HepG2 (cell line): Measurements from ENCODE around the gene ACBD7. TPM values are rescaled to one million over a fixed set of nuclear protein-coding genes. Genes with fewer than 3 reads are reported as not detected.
A peak's percentile ranks its signal among the peaks of the same experiment; 100 is the strongest.

Experiments used
- BCL6 ChIP-seq: IDR thresholded peaks from 2 replicates; pipeline ENCODE4 v1.6.1; 2016; ENCODE audit warnings: missing genetic modification reagents, missing compliant biosample characterization
- EP300 ChIP-seq, 3 experiments: sonication (generic) in 1 of 3; formaldehyde crosslinking in 1 of 3; IDR thresholded peaks; 2 replicates each; pipeline versions ENCODE4 v1.5.1 to v1.6.1; 2011 to 2020; ENCODE audit warnings: low read depth in 2 of 3, low read length in 2 of 3, borderline replicate concordance in 1 of 3, improper control_type of control experiment in 1 of 3, mild to moderate bottlenecking in 1 of 3, missing genetic modification reagents in 1 of 3, moderate library complexity in 1 of 3
- FLYWCH1 ChIP-seq: sonication (generic); formaldehyde crosslinking; IDR thresholded peaks from 2 replicates; pipeline ENCODE4 v1.8.1; 2023; ENCODE audit warnings: mild to moderate bottlenecking, missing genetic modification reagents
- HDAC6 ChIP-seq: fragments of 200-600 bp; sonication (generic); IDR thresholded peaks from 2 replicates; pipeline ENCODE4 v1.7.0; 2017; ENCODE audit warnings: mild to moderate bottlenecking, antibody characterized with exemption, low read length, low read depth
- LCORL ChIP-seq, 2 experiments: fragments of 450-650 bp in 1 of 2; sonication (generic) in 1 of 2; formaldehyde crosslinking in 1 of 2; IDR thresholded peaks; 2 replicates each; pipeline versions ENCODE4 v1.5.0 to v1.6.1; 2017 to 2020; ENCODE audit warnings: antibody characterized with exemption in 1 of 2, missing genetic modification reagents in 1 of 2
- MBNL3 ChIP-seq: fragments of 250-450 bp; sonication (Bioruptor Pico); conservative IDR thresholded peaks from 2 replicates; pipeline ENCODE4 v1.8.0; 2022; ENCODE audit warnings: mild to moderate bottlenecking, inconsistent platforms
- MIER3 ChIP-seq: IDR thresholded peaks from 2 replicates; pipeline ENCODE4 v1.6.1; 2016; ENCODE audit warnings: missing compliant biosample characterization, borderline replicate concordance
- NAIF1 ChIP-seq: sonication (generic); formaldehyde crosslinking; IDR thresholded peaks from 2 replicates; pipeline ENCODE4 v1.5.0; 2020; ENCODE audit warnings: mild to moderate bottlenecking, missing genetic modification reagents, borderline replicate concordance
- PLRG1 ChIP-seq: fragments of 450-650 bp; conservative IDR thresholded peaks from 2 replicates; pipeline ENCODE4 v1.6.1; 2016
- REXO4 ChIP-seq: sonication (generic); formaldehyde crosslinking; IDR thresholded peaks from 2 replicates; pipeline ENCODE4 v1.8.0; 2022; ENCODE audit warnings: missing genetic modification reagents, mild to moderate bottlenecking, borderline replicate concordance
- SAFB2 ChIP-seq: sonication (generic); formaldehyde crosslinking; IDR thresholded peaks from 2 replicates; pipeline ENCODE4 v1.5.1; 2020; ENCODE audit warnings: missing genetic modification reagents, low read depth, mild to moderate bottlenecking, borderline replicate concordance
- SMC3 ChIP-seq: IDR thresholded peaks from 2 replicates; pipeline ENCODE4 v1.6.1; 2011; ENCODE audit warnings: low read length, improper control_type of control experiment
- STAG1 ChIP-seq: sonication (generic); formaldehyde crosslinking; IDR thresholded peaks from 2 replicates; pipeline ENCODE4 v1.4.0; 2020; ENCODE audit warnings: missing genetic modification reagents
- SUZ12 ChIP-seq: fragments of 150-350 bp; IDR thresholded peaks from 2 replicates; pipeline ENCODE4 v1.6.1; 2014; ENCODE audit warnings: low read depth, low read length
- THAP11 ChIP-seq: IDR thresholded peaks from 2 replicates; pipeline ENCODE4 v1.6.1; 2016; ENCODE audit warnings: missing biosample characterization, missing genetic modification reagents
- ZFP36 ChIP-seq: fragments of 150-350 bp; IDR thresholded peaks from 2 replicates; pipeline ENCODE4 v1.6.1; 2018; ENCODE audit warnings: borderline replicate concordance, low read length, low read depth; ENCODE audit not compliant: partially characterized antibody
- ZFP62 ChIP-seq: sonication (generic); formaldehyde crosslinking; IDR thresholded peaks from 2 replicates; pipeline ENCODE4 v1.4.0; 2020; ENCODE audit warnings: missing genetic modification reagents
- ZKSCAN8 ChIP-seq: IDR thresholded peaks from 2 replicates; pipeline ENCODE4 v1.6.1; 2016; ENCODE audit warnings: borderline replicate concordance, missing genetic modification reagents, missing compliant biosample characterization
- ZNF282 ChIP-seq: fragments of 450-650 bp; IDR thresholded peaks from 2 replicates; pipeline ENCODE4 v1.6.1; 2018; ENCODE audit not compliant: partially characterized antibody
- ZNF317 ChIP-seq: sonication (generic); formaldehyde crosslinking; IDR thresholded peaks from 2 replicates; pipeline ENCODE4 v1.5.0; 2020; ENCODE audit warnings: mild to moderate bottlenecking, missing genetic modification reagents
- ZNF382 ChIP-seq: sonication (generic); formaldehyde crosslinking; IDR thresholded peaks from 2 replicates; pipeline ENCODE4 v1.5.0; 2020; ENCODE audit warnings: missing genetic modification reagents, mild to moderate bottlenecking, borderline replicate concordance
- ZNF446 ChIP-seq: sonication (generic); formaldehyde crosslinking; IDR thresholded peaks from 2 replicates; pipeline ENCODE4 v1.5.0; 2020; ENCODE audit warnings: mild to moderate bottlenecking, missing genetic modification reagents
- ZNF703 ChIP-seq: sonication (generic); formaldehyde crosslinking; IDR thresholded peaks from 2 replicates; pipeline ENCODE4 v1.5.1; 2020; ENCODE audit warnings: missing genetic modification reagents, mild to moderate bottlenecking, moderate library complexity, borderline replicate concordance
- ZNF747 ChIP-seq: sonication (generic); formaldehyde crosslinking; IDR thresholded peaks from 2 replicates; pipeline ENCODE4 v1.8.1; 2023; ENCODE audit warnings: missing genetic modification reagents, mild to moderate bottlenecking, borderline replicate concordance
- polyA plus RNA-seq, 8 experiments: library from polyadenylated mRNA; depleted of rRNA in 3 of 8; stranded (reverse) in 7 of 8; unstranded in 1 of 8; fragments of >200 nt; fragmentation: Illumina TruSeq in 4 of 8; extraction: Trizol in 4 of 8; gene quantifications; 2 replicates each; pipeline versions ENCODE4 v1.2.1 to v1.2.3, GENCODE V29; 2011 to 2016; ENCODE audit warnings: low read depth in 4 of 8, missing spikeins in 1 of 8, mixed read lengths in 1 of 8; ENCODE audit not compliant: insufficient read depth in 1 of 8
- total RNA-seq, 5 experiments: library from RNA; depleted of rRNA; stranded (reverse); fragments of >200 nt; fragmentation: Illumina TruSeq; extraction: Trizol; gene quantifications; 2 replicates each; pipeline ENCODE4 v1.2.3, GENCODE V29; 2016; ENCODE audit warnings: low read depth in 1 of 5
- TF ChIP-seq, protein P1 (sequence below), 2 experiments: sonication (generic) in 1 of 2; formaldehyde crosslinking in 1 of 2; IDR thresholded peaks; 2 replicates each; pipeline versions ENCODE4 v1.5.1 to v1.6.1; 2011 to 2020; ENCODE audit warnings: borderline replicate concordance in 1 of 2, low read depth in 1 of 2, low read length in 1 of 2, mild to moderate bottlenecking in 1 of 2, missing genetic modification reagents in 1 of 2, moderate library complexity in 1 of 2
- TF ChIP-seq, protein P2 (sequence below): sonication (generic); formaldehyde crosslinking; IDR thresholded peaks from 2 replicates; pipeline ENCODE4 v1.5.0; 2020; ENCODE audit warnings: mild to moderate bottlenecking, missing genetic modification reagents

Gene ACBD7
- total and polyA plus RNA-seq, 2 of the 13 experiments (the other 11 are each of a cell fraction or from before 2014, with no cell fraction given): 1.4 to 2.6 TPM

DNA sequence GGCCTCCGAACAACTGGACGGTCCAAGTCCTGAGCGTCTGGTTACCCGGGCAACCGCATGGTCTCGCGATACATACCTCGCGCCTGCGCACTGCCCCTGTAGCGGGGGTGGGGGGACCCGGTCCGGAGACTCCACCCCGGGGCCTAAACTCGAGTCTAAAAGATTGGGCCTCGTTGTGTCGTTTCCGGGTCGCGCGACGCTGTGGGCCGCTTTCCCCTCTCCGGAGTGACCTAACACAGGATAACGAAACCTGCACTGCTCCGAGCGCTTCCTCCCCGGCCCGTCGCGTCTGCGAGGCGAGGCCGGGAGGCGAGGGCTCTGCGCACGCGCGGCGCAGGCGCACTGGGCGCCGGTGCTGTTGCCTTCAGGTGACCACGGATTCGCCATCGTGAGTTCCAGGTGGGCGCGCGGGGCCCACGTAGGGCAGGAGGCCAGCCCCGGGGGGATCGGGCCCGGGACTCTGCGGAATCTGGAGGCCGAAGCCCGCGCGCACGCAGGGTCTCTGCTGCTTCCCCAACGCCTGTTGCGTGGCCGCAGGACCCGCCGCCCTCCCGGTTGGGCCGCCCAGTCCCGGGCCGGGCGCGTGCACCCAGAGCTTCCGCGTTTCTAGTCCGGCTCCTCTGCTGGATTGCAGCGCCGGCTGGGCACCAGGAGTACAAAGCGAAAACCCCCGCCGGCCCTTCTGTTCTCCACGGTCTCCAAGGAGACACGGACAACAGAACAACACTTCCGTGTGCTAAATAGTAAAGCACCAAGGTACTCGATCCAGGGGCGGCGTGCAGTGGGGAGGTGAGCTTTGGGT is 8.6 kb upstream of the ACBD7 start, which contains the start of gene RPP38 (continued):
- peak; percentile 75 for TF ChIP-seq SAFB2 (CRISPR knock-in tag)
- no peak for TF ChIP-seq HDAC6
- no peak for TF ChIP-seq SMC3
- TF ChIP-seq ZNF317: peak; percentile 49
- TF ChIP-seq THAP11 (CRISPR knock-in tag): peak; percentile 83
- no peak for TF ChIP-seq ZNF382
- peak; percentile 84 for TF ChIP-seq ZNF747
- TF ChIP-seq ZNF446 (CRISPR knock-in tag): peak; percentile 88; the same call in 1 of the 2 replicates
- no peak for TF ChIP-seq MBNL3 (CRISPR knock-in tag)
- TF ChIP-seq BCL6 (CRISPR knock-in tag): peak; percentile 31
- TF ChIP-seq, protein P1, sequence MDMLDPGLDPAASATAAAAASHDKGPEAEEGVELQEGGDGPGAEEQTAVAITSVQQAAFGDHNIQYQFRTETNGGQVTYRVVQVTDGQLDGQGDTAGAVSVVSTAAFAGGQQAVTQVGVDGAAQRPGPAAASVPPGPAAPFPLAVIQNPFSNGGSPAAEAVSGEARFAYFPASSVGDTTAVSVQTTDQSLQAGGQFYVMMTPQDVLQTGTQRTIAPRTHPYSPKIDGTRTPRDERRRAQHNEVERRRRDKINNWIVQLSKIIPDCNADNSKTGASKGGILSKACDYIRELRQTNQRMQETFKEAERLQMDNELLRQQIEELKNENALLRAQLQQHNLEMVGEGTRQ (IDR thresholded peaks at IDR 0.05; ENCODE audit: low read depth, low read length): no peak
- TF ChIP-seq, protein P1 (CRISPR knock-in tag; IDR thresholded peaks at IDR 0.05; ENCODE audit: borderline replicate concordance): peak; percentile 63
- peak; percentile 34; the same call in 1 of the 2 replicates for TF ChIP-seq ZKSCAN8
- no peak for TF ChIP-seq LCORL (IDR thresholded peaks at IDR 0.05)
- TF ChIP-seq LCORL (CRISPR knock-in tag; IDR thresholded peaks at IDR 0.05): peak; percentile 60
- peak; percentile 38; the same call in 1 of the 2 replicates for TF ChIP-seq MIER3 (CRISPR knock-in tag)
- no peak for TF ChIP-seq NAIF1
- TF ChIP-seq, protein P2, sequence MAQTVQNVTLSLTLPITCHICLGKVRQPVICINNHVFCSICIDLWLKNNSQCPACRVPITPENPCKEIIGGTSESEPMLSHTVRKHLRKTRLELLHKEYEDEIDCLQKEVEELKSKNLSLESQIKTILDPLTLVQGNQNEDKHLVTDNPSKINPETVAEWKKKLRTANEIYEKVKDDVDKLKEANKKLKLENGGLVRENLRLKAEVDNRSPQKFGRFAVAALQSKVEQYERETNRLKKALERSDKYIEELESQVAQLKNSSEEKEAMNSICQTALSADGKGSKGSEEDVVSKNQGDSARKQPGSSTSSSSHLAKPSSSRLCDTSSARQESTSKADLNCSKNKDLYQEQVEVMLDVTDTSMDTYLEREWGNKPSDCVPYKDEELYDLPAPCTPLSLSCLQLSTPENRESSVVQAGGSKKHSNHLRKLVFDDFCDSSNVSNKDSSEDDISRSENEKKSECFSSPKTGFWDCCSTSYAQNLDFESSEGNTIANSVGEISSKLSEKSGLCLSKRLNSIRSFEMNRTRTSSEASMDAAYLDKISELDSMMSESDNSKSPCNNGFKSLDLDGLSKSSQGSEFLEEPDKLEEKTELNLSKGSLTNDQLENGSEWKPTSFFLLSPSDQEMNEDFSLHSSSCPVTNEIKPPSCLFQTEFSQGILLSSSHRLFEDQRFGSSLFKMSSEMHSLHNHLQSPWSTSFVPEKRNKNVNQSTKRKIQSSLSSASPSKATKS (CRISPR knock-in tag): no peak
- no peak for TF ChIP-seq ZFP62 (CRISPR knock-in tag)
- TF ChIP-seq ZFP36: no peak
- no peak; the same call in 1 of the 2 replicates for TF ChIP-seq REXO4 (CRISPR knock-in tag)
- 0 out of 2 replicates have a peak, but pooled peaks have one; percentile 11 for TF ChIP-seq STAG1 (CRISPR knock-in tag)
- TF ChIP-seq EP300 (IDR thresholded peaks at IDR 0.05; ENCODE audit: low read depth in 2 of 2, low read length in 2 of 2): no peak
- no peak; the same call in 1 of the 2 replicates for TF ChIP-seq EP300 (CRISPR knock-in tag; IDR thresholded peaks at IDR 0.05; ENCODE audit: borderline replicate concordance)
- no peak for TF ChIP-seq ZNF282
- TF ChIP-seq ZNF703 (CRISPR knock-in tag): peak; percentile 68; the same call in 1 of the 2 replicates
- TF ChIP-seq FLYWCH1: 0 out of 2 replicates have a peak, but pooled peaks have one; percentile 76
- TF ChIP-seq PLRG1: no peak
- no peak for TF ChIP-seq SUZ12
